Transverse colon (tissue), 4 donors: ENCODE results near the gene KRT84.

Experiments used
- CTCF ChIP-seq, 5 experiments: fragments of 200-600 bp in 3 of 5; fragments of 450-650 bp in 2 of 5; sonication (generic) in 3 of 5; IDR thresholded peaks; 1 replicate in 2 of 5; 2 replicates in 3 of 5; pipeline ENCODE4 v1.5.1; 2016 to 2017; ENCODE audit warnings: antibody characterized with exemption in 5 of 5, inconsistent platforms in 3 of 5, mild to moderate bottlenecking in 2 of 5, moderate library complexity in 1 of 5
- POLR2AphosphoS5 ChIP-seq, 3 donors: sonication (generic); formaldehyde crosslinking; IDR thresholded peaks; one replicate each; pipeline ENCODE4 v1.6.1; 2016; ENCODE audit warnings: antibody characterized with exemption in 3 of 3

GRCh38 chr12:52337054-52337453, 48.4 kb downstream of the KRT84 start:
- TF ChIP-seq CTCF (IDR thresholded peaks at IDR 0.05) = no peak
- no peak for TF ChIP-seq POLR2AphosphoS5 (IDR thresholded peaks at IDR 0.05)
